GM21381 (cell line): Measurements from ENCODE around the gene SMARCD2.
"Not testable (repeated sequence)": the region's sequence is repeated elsewhere in the genome, so short reads cannot be mapped to it uniquely, and the experiment has no call there.

Experiments
- ATAC-seq: cut with Tn5 transposase; IDR thresholded peaks from one replicate; pipeline ENCODE4 v1.9.1; 2021; ENCODE audit warnings: mild to moderate bottlenecking, moderate library complexity; ENCODE audit not compliant: unreplicated experiment

Gene SMARCD2

DNA sequence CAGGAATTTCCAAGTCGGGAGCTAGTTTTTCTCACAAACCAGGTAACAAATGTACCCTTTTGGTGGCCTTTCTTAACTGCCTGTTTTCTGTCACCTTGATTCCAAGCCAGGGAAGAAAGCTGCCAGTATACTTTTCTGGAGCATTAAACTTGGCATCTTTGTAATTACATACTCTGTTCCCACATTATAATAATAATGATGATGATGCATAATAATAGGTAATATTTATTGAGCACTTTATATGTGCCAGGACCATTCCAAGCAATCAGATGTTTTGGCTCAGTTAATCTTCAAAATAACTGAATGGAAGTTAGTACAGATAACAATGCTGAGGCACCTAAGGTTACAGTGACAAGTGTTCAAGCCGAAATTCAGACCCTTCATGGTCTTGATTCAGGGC lies 26.4 kb downstream of the SMARCD2 start:
- ATAC-seq = no peak

DNA sequence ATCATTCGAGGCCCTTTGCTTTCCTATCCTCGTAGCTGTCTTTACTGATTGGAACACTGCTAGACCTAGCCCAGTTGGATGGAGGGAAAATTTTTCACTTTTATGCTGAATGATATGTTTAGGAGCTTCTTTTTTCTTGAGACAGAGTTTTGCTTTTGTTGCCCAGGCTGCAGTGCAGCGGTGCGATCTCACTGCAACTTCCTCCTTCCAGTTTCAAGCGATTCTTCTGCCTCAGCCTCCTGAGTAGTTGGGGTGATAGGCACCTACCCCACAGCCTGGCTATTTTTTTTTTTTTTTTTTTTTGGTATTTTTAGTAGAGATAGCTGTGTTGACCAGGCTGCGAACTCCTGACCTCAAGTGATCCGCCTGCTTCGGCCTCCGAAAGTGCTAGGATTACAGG lies 32.5 kb downstream of the SMARCD2 start:
- ATAC-seq = no peak

DNA sequence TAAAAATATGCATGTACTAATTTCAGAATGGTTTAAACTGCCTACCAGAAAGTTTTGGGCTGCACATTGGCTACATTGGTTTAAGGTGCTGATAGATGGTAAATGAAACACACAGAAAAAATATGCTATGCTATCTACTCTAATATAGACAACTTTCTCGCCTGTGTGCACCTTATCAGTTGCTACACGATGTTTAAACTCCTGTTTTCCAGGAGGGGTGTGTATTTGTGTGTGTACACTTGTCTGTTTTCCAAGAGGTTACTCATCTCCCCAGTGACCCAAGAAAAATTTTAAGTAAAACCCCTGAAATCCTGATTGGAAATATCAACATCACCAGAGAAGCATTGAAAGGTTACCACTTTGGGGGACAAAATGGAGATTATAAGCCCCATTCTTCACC lies 36.9 kb downstream of the SMARCD2 start:
- ATAC-seq = no peak

DNA sequence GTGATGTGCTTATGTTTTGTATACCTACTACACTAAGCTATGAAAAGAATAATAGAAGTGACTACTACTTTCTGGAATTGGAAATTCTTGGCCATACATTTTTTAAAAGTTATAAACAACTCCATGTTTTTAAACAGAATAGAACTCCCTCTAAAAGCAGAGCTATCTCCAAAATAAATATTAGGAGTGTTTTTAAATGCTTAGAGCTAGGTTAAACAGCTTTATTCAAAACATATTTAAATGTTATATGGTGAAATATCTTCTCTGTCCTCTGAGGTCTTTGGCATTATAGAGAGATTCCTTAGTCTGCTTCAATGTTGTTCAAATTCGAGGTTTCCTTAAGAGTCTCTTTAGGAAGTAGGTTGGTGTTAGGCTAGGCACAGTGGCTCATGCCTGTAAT lies 38.2 kb downstream of the SMARCD2 start:
- ATAC-seq = no peak

DNA sequence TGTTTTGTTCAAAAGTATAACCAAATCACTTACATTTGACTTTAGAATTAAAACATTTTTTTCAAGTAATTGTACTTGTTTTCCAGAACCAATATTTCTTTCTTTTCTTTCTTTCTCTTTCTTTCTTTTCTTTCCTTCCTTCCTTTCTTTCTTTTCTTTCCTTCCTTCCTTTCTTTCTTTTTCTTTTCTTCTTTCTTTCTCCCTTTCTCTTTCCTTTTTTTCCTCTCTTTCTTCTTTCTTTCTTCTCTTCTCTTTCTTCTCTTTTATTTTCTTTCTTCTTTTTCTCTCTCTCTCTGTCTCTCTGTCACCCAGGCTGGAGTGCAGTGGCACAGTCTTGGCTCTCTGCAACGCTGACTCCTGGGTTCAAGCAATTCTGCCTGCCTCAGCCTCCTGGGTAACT lies 41.7 kb downstream of the SMARCD2 start:
- ATAC-seq = no peak

DNA sequence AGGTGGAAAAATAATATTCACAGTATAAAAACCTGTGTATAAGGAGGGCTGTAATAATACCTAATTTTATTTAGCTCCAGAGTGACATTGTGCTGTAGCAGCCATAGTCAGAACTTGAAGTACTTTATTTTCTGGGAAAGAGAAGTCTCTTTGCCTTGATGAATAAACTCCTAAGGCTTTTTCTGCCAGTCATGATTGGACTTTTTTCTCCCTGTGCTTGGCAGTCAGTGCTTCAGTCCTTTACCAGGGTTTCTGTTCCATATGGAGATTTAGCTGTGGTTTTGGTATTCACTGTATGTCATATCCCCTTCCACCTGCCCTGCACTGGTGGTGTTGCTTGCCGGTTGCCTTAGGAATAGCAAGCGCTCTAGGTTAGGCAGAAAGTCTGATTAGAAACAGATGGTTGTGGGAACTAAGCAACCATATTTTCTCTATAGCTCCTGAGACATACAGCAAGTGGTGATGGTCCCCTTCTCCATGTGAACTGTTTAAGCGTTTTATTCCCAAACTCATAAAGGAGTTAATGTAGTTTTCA lies 43.8 kb downstream of the SMARCD2 start:
- ATAC-seq = no peak

DNA sequence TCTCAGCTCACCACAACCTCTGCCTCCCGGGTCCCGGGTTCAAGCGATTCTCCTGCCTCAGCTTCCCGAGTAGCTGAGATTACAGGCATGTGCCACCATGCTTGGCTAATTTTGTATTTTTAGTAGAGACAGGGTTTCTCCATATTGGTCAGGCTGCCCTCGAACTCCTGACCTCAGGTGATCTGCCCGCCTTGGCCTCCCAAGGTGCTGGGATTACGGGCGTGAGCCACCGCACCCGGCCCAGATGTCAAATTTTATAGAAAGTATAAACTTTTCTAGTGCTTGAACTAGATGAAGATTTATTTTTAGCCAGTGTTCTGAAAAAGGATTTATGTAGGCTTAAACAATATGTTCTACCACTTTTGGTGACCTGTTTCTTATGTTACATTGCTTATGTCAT lies 46.1 kb downstream of the SMARCD2 start:
- ATAC-seq = not testable (repeated sequence)

DNA sequence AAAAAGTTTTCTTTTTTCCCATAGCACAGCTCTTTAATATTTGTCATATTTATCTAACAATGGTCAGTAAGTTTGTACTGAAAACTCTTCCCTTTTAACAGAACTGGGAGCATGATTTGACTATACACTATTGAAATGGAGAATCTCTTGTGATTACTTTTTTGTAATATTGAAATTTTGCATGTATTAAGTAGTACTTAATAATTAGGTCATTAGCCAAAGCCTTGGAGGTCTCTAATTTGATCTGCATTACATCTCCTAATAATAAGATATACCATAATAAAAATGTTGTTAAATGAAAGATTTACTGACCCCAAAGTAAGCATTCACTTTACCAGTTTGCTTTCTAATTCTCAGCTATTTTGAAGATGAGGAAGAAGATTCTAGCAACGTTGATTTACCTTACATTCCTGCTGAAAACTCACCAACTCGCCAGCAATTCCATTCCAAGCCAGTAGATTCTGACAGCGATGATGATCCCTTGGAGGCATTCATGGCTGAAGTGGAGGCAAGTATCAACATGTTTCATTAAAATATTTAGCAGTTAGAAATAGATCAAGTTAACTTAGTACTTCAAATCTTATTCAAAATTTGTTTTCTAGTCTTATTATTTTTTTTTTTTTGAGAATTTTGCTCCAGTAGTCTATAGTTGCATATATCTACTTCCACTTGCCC lies 50.3 kb downstream of the SMARCD2 start:
- no peak for ATAC-seq

DNA sequence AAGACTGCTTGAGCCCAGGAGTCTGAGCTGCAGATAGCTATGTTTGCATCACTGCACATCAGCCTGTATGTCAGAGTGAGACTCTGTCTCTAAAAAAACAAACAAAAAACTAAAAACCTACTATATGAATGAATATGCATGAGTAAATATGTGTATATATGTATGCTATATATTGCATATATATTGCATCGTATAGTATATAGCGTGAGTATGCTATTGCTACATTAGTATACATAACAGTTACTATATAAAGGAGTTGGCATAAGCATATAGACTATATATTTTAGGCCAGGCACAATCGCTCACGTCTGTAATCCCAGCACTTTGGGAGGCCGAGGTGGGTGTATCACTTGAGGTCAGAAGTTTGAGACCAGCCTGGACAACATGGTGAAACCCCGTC lies 52.4 kb downstream of the SMARCD2 start:
- ATAC-seq = no peak

DNA sequence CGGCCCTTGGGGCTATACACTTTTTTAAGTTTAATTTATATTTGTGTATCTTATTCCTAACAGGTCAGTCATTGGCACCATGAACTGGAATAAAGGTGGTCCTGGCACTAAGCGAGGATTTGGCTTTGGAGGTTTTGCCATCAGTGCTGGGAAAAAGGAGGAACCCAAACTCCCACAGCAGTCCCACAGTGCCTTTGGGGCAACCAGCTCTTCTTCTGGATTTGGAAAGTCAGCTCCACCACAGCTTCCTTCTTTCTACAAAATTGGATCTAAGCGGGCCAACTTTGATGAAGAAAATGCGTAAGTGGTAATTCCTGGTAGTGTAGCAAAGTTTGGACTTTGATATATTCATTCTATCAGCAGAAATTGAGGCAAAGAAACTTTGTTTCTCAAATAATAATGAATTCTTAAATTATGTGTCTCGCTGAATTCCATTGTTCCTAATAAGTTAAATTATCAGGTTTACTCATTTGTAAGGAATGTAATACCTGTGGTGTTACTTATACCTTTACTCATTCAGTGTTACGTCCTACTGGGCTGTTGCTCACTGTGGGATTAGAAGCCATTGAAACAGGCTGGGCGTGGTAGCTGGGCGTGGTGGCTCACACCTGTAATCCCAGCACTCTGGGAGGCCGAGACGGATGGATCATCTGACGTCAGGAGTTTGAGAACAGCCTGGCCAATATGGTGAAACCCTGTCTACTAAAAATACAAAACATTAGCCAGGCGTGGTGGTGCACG lies 55.3 kb downstream of the SMARCD2 start:
- no peak for ATAC-seq

DNA sequence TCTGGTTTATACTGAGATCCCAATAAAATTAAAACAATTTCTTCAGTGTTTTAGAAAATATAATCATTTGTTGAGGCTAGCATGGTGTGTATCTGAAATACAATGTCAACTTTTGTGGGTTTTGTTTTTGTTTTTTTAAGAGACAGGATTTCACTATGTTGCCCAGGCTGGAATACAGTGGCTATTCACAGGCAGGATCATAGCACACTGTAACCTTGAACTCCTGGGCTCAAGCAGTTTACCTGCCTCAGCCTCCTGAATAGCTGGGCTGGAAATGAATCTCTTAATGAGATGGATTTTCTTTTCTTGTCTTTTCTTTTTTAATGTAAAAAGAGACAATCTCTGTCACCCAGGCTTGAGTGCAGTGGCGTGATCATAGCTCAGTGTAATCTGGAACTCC lies 56.4 kb downstream of the SMARCD2 start:
- no peak for ATAC-seq

DNA sequence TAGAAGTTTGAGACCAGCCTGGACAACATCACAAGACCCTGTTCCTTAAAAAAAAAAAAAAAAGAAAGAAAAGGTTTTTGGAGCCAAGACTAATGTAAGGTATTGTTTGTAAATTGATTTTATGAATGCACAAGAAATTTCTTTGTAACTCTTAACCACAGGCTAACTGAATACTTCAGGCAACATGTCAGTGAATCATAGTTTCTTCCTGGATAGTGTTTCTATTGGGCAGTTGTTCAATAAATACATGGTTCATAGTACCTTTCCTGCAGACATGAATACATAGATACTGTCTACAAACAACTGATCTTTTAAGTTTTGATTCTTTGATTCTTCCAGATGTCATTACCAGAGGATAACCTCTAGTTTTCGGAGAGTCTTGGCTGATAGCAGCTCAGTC lies 56.9 kb downstream of the SMARCD2 start:
- ATAC-seq = no peak

DNA sequence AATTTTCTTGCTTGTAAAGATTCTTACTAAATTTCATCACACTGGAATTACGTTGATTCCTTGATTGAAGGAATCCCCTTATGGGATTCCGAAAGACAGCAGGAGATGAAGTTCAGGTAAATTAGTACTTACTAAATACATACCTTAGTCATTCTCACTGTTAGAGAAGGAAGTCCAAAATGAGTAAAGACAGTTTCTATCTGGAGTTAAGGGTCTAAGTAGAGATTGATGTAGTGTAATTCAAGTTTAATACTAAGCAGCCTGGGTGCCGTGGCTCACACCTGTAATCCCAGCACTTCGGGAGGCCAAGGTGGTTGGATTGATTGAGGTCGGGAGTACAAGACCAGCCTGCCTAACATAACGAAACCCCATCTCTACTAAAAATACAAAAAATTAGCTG lies 59.0 kb downstream of the SMARCD2 start:
- no peak for ATAC-seq
